NAMALWA (cell line): Measurements from ENCODE around the gene ACAP3.
A peak's percentile ranks its signal among the peaks of the same experiment; 100 is the strongest.
"Not testable (repeated sequence)": the region's sequence is repeated elsewhere in the genome, so short reads cannot be mapped to it uniquely, and the experiment has no call there.

Experiments
- DNase-seq: peaks from one replicate; pipeline ENCODE4 v3.0.0-alpha.2; 2015; ENCODE audit warnings: low spot score

ACAP3 gene

GRCh38 chr1:1330366-1331067 is 22.8 kb upstream of the ACAP3 start:
- no peak for DNase-seq

- no peak for DNase-seq
Observed at GRCh38 chr1:1329304-1330210, 21.8 kb upstream of the ACAP3 start.

- no peak for DNase-seq
Observed at GRCh38 chr1:1328254-1328653, 20.5 kb upstream of the ACAP3 start.

- DNase-seq, result no peak
Observed at GRCh38 chr1:1327291-1327690, 19.6 kb upstream of the ACAP3 start.

GRCh38 chr1:1326075-1326605 is 18.4 kb upstream of the ACAP3 start:
- DNase-seq, result peak; percentile 66

- DNase-seq, result peak; percentile 54
Observed at GRCh38 chr1:1325288-1326074, 17.8 kb upstream of the ACAP3 start.

- peak; percentile 97 for DNase-seq
Observed at GRCh38 chr1:1324524-1325287, 17.0 kb upstream of the ACAP3 start, which contains the start of the genes CPTP and INTS11. Gene CPTP (plus strand): TSS chr1:1324802. CDS start chr1:1326911, 2,109 bp downstream. Gene INTS11 (minus strand): TSS chr1:1324660. CDS start chr1:1324608, 52 bp downstream.

GRCh38 chr1:1324084-1324523 is 16.4 kb upstream of the ACAP3 start:
- no peak for DNase-seq

GRCh38 chr1:1322952-1323351 is 15.2 kb upstream of the ACAP3 start:
- no peak for DNase-seq

GRCh38 chr1:1322418-1322817 is 14.7 kb upstream of the ACAP3 start:
- DNase-seq, result no peak

- no peak for DNase-seq
Observed at GRCh38 chr1:1321477-1321876, 13.7 kb upstream of the ACAP3 start.

GRCh38 chr1:1320666-1321448 is 13.1 kb upstream of the ACAP3 start:
- no peak for DNase-seq

GRCh38 chr1:1319646-1319941 is 11.9 kb upstream of the ACAP3 start:
- no peak for DNase-seq

- DNase-seq, result no peak
Observed at GRCh38 chr1:1318777-1319645, 11.3 kb upstream of the ACAP3 start.

- DNase-seq, result no peak
Observed at GRCh38 chr1:1318131-1318652, 10.5 kb upstream of the ACAP3 start.

GRCh38 chr1:1317420-1317819 is 9.7 kb upstream of the ACAP3 start:
- no peak for DNase-seq

- DNase-seq, result not testable (repeated sequence)
Observed at GRCh38 chr1:1316199-1316598, 8.5 kb upstream of the ACAP3 start.

- DNase-seq, result no peak
Observed at GRCh38 chr1:1315435-1315954, 7.8 kb upstream of the ACAP3 start.
